ENCODE measurements around the gene TNFRSF11A. TPM values are rescaled to one million over a fixed set of nuclear protein-coding genes. Genes with fewer than 3 reads are reported as not detected.

The TNFRSF11A gene
- total RNA-seq, 4 donors from 2014 or later, result 2.1 to 22.7 (median 3.8) TPM

DNA sequence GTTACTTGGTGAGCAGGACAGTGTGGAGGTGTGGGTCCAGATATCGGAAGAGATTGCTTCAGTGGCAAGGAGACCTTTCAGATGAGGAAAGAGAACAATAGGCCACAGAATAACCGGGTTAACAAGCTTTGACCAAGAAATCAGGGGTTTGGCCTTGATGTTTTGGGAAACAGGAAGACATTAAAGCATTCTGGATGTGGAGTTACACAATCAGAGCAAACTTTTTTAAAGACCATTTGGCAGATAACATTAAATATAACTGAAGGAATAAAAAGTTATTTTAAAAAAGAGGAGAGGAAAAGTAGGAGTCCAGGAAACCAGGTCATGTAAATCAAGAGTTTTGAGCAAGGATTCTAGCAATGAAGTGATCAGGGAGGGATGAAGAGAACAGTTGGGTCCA lies 35.7 kb downstream of the TNFRSF11A start:
- TF ChIP-seq, protein P1, sequence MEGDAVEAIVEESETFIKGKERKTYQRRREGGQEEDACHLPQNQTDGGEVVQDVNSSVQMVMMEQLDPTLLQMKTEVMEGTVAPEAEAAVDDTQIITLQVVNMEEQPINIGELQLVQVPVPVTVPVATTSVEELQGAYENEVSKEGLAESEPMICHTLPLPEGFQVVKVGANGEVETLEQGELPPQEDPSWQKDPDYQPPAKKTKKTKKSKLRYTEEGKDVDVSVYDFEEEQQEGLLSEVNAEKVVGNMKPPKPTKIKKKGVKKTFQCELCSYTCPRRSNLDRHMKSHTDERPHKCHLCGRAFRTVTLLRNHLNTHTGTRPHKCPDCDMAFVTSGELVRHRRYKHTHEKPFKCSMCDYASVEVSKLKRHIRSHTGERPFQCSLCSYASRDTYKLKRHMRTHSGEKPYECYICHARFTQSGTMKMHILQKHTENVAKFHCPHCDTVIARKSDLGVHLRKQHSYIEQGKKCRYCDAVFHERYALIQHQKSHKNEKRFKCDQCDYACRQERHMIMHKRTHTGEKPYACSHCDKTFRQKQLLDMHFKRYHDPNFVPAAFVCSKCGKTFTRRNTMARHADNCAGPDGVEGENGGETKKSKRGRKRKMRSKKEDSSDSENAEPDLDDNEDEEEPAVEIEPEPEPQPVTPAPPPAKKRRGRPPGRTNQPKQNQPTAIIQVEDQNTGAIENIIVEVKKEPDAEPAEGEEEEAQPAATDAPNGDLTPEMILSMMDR (IDR thresholded peaks at IDR 0.05), result no peak
- no peak for ATAC-seq (ENCODE audit: low FRiP score)
- DNase-seq (ENCODE audit: low spot score), result no peak

DNA sequence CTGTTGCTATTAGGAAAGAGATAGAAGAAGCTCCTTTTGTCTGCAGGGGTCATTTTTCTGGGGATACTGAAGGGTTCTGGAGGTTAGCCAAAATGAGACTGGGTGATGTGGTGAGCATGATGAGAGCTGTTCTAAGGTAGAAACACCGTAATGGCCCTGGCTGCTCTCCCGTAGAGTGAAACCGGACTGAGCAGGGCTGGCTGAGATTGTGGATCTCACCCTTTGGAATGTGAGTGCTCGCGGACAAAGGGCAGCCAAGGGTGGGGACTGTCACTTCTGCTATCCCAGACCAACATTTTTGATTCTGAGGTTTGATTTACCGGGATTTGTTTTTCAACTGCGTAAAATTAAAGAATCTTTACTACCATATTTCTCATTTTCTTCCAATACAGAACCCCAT lies 36.2 kb downstream of the TNFRSF11A start:
- ATAC-seq (ENCODE audit: low FRiP score), result no peak
- TF ChIP-seq, protein P1 (IDR thresholded peaks at IDR 0.05), result no peak
- DNase-seq (ENCODE audit: low spot score), result no peak

DNA sequence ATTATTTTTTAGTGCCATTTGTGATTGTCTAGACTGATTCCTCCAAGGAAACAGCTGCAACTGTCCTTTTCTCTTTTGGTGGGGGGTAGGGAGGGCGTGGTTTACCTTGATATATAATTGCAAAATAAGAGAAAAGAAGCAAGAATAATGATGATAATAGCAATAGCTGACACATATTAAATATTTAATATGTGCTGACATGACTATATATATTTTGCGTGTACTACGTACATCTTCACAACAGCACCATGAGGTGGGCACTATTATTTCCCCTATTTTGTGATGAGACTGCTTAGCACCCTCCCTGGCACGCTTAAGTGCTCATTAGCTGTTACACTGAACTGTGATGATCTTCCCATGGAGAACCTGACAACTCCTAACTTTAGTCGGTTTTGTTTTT lies 39.4 kb downstream of the TNFRSF11A start:
- DNase-seq (ENCODE audit: low spot score) (no peak), ATAC-seq (ENCODE audit: low FRiP score) (no peak)
- TF ChIP-seq, protein P1 (IDR thresholded peaks at IDR 0.05), result no peak

DNA sequence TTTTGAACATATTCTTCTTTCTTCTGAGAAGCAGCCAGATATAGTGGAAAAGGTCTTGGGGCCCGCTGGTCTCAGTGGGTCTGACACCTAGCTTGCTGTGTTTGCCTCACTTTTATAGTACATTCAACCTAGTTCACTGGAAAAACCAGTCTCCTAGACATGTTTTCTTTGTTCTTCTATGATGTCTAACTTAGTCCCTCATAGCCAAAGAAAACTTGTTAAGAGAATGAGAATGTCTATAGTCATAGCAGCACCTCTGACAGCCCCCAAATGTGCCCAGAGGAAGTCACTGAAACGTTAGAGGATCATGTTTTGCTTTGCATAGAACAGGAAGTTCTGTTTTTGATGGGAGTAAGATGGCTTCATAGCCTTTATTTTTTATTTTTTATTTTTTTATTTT lies 40.3 kb downstream of the TNFRSF11A start:
- ATAC-seq (ENCODE audit: low FRiP score), result no peak
- TF ChIP-seq, protein P1 (IDR thresholded peaks at IDR 0.05), result no peak

DNA sequence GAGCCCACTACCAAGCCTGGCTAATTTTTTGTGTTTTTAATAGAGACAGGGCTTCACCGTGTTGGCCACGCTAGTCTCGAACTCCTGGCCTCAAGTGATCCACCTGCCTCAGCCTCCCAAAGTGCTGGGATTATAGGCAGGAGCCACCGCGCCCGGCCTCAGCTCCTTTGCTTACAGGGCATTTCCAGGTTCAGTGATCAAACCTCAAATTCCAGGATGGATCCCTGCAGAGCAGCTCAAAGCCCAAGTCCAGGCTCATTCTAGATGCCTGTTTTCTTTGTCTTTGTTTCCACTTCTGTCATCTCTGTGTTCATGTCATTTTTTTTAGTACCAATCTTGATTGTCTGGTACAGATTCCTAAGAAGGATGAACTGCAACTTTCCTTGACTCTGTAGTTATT lies 41.9 kb downstream of the TNFRSF11A start:
- TF ChIP-seq, protein P1 (IDR thresholded peaks at IDR 0.05), result no peak
- DNase-seq (ENCODE audit: low spot score) (no peak), ATAC-seq (ENCODE audit: low FRiP score) (no peak)

More for the DNA sequence above, 40.3 kb downstream of the TNFRSF11A start:
- DNase-seq (ENCODE audit: low spot score), result no peak

DNA sequence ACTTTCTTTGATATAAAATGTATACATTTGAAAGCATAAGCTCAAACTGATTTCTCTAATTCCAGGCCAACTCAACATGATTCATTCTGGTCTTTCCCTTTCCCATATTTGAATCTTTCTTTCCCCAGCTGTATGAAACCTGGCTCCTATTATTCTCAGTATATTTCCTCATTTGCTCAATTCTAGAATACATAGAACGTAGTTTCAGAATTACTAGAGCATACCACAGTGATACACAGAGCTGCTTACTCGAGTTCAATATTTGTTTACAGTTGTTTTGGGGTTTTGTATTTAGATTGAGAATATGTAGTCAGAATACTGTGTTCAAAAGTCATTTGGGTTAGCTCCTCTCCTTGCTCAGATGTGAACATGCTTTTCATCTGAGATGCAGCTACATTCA lies 43.0 kb downstream of the TNFRSF11A start:
- DNase-seq (ENCODE audit: low spot score) (no peak), ATAC-seq (ENCODE audit: low FRiP score) (no peak)
- TF ChIP-seq, protein P1 (IDR thresholded peaks at IDR 0.05), result no peak

DNA sequence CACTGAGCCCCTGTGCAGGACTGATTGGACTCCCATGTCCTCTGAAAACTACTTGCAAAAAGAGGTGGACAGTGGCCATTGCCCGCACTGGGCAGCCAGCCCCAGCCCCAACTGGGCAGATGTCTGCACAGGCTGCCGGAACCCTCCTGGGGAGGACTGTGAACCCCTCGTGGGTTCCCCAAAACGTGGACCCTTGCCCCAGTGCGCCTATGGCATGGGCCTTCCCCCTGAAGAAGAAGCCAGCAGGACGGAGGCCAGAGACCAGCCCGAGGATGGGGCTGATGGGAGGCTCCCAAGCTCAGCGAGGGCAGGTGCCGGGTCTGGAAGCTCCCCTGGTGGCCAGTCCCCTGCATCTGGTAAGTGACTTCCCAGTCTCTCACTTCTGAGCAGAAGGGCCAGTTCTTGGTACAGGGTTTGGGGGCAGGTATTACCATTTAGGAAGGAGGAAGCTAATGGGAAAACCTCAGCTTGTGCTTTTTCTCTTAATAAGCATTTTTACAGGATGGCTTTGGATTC lies 44.1 kb downstream of the TNFRSF11A start:
- ATAC-seq (ENCODE audit: low FRiP score), result no peak
- TF ChIP-seq, protein P1 (IDR thresholded peaks at IDR 0.05), result no peak
- DNase-seq (ENCODE audit: low spot score), result no peak

Data from omental fat pad (tissue), 4 donors.